DOHH2 (cell line): ENCODE results near the gene TMCO4.

Experiments used
- H3F3A ChIP-seq: fragments of 200-600 bp; sonication (generic), shearing (Covaris generic); 2 replicates; pipeline ENCODE4 v1.6.0; 2016; ENCODE audit warnings: antibody characterized with exemption, mild to moderate bottlenecking; ENCODE audit not compliant: control insufficient read depth, insufficient read depth
- H3K27ac ChIP-seq: fragments of 200-600 bp; sonication (generic); 2 replicates; pipeline ENCODE4 v1.5.1; 2014; ENCODE audit warnings: low read depth, mild to moderate bottlenecking, low read length, moderate library complexity
- H3K27me3 ChIP-seq: fragments of 200-600 bp; sonication (generic); 2 replicates; pipeline ENCODE4 v1.6.1; 2014; ENCODE audit warnings: mild to moderate bottlenecking, low read length, mixed read lengths; ENCODE audit not compliant: control insufficient read depth
- H3K36me3 ChIP-seq: fragments of 200-600 bp; sonication (generic); 2 replicates; pipeline ENCODE4 v1.6.1; 2014; ENCODE audit warnings: mild to moderate bottlenecking, low read length, moderate library complexity, mixed read lengths; ENCODE audit not compliant: control insufficient read depth
- H3K4me1 ChIP-seq: fragments of 200-600 bp; sonication (generic); 2 replicates; pipeline ENCODE4 v1.6.1; 2014; ENCODE audit warnings: mild to moderate bottlenecking, low read length, mixed read lengths; ENCODE audit not compliant: control insufficient read depth
- H3K4me2 ChIP-seq: fragments of 200-600 bp; sonication (generic); 2 replicates; pipeline ENCODE4 v1.6.0; 2014; ENCODE audit warnings: mild to moderate bottlenecking, low read length, moderate library complexity
- H3K4me3 ChIP-seq: fragments of 200-600 bp; sonication (generic); 2 replicates; pipeline ENCODE4 v1.5.1; 2014; ENCODE audit warnings: mild to moderate bottlenecking, low read length, mixed read lengths
- H3K79me2 ChIP-seq: fragments of 200-600 bp; sonication (generic); 2 replicates; pipeline ENCODE4 v1.6.1; 2014; ENCODE audit warnings: mild to moderate bottlenecking, low read length, mixed read lengths; ENCODE audit not compliant: control insufficient read depth
- H3K9me2 ChIP-seq: fragments of 200-600 bp; sonication (generic); replicated peaks from 2 replicates; pipeline ENCODE4 v1.6.1; 2014; ENCODE audit warnings: mild to moderate bottlenecking, low read length, mixed read lengths; ENCODE audit not compliant: control insufficient read depth
- H3K9me3 ChIP-seq: fragments of 200-600 bp; sonication (generic); 2 replicates; pipeline ENCODE4 v1.6.1; 2014; ENCODE audit warnings: antibody characterized with exemption, low read length, mixed read lengths; ENCODE audit not compliant: control insufficient read depth, insufficient read depth
- H4K20me1 ChIP-seq: fragments of 200-600 bp; sonication (generic); 2 replicates; pipeline ENCODE4 v1.6.0; 2014; ENCODE audit warnings: low read depth, mild to moderate bottlenecking, antibody characterized with exemption, low read length, moderate library complexity; ENCODE audit not compliant: control insufficient read depth, insufficient read depth
- CTCF ChIP-seq: fragments of 200-600 bp; sonication (generic); IDR thresholded peaks from one replicate; pipeline ENCODE4 v1.5.1; 2014; ENCODE audit warnings: antibody characterized with exemption, mild to moderate bottlenecking, low read depth, low read length; ENCODE audit not compliant: poor library complexity, severe bottlenecking
- EZH2phosphoT487 ChIP-seq: fragments of 200-600 bp; sonication (generic); IDR thresholded peaks from 2 replicates; pipeline ENCODE4 v1.6.1; 2017; ENCODE audit warnings: borderline replicate concordance, mild to moderate bottlenecking, antibody characterized with exemption, low read length, moderate library complexity, mixed read lengths

TMCO4 gene

DNA sequence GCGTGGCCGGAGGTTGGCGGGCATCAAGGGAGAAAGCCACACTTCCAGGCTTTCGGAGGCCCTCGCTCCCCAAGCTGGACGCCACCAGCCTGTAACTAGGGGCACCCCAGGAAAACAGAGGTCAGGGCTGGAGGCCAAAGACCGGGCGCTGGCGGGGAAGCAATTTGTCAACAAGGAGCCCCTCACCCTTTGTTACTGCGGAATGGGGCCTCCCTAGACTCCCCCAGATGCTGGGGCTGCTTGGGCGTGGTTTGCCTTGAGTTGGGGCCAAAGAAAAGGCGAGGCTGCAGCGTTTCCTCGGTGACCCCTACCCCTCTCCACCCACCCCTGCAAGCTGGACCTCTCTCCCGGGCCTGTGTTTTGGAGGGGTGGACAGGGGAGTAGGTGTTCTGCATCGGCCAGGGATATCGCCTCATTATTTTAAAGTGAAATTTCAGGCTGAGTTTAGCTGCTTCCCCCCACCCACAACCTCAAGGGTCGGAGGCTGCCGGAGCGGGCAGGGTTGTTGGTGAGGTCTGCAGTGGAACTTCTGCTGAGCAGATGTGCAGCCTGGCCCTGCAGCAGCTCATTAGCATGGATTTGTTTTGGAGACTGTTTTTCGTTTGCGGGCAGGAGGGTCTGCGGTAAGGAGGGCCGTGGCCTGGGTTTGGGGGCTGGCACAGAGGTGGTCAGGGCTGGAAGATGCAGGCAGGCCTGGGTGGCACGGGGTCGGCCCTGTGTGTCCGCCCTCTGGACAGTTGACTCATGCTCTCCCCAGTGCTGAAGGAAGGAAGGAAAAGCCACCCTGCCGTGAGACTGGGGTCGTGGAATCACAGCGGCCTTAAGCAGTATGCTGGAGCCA, 154.1 kb downstream of the TMCO4 start:
- Histone ChIP-seq H3K9me2 (no peaks in the 10 kb centered on the region), H3K79me2 (no peaks in the 10 kb centered on the region), H3F3A (no peaks in the 10 kb centered on the region), H3K36me3 (no peaks in the 10 kb centered on the region), H3K4me3 (no peak overlapping the region), H4K20me1 (no peaks in the 10 kb centered on the region), H3K9me3 (no peaks in the 10 kb centered on the region), H3K27me3 (peaks cover 56% of the 10 kb centered on the region), H3K27ac (no peak overlapping the region), H3K4me2 (no peak overlapping the region), H3K4me1 (peaks cover 3% of the 10 kb centered on the region; the same call in 1 of the 2 replicates)
- TF ChIP-seq EZH2phosphoT487 (no peak), CTCF (no peak)

GRCh38 chr1:19644681-19645410, 154.9 kb downstream of the TMCO4 start:
- Histone ChIP-seq H3K9me2 (no peaks in the 10 kb centered on the region), H3K4me3 (peak overlapping the region; percentile 35), H3K36me3 (no peaks in the 10 kb centered on the region), H3K27me3 (peaks cover 59% of the 10 kb centered on the region), H3K4me2 (peak overlapping the region; percentile 58), H3K79me2 (no peaks in the 10 kb centered on the region), H3K27ac (no peak overlapping the region), H3F3A (no peaks in the 10 kb centered on the region), H4K20me1 (no peaks in the 10 kb centered on the region), H3K4me1 (peaks cover 3% of the 10 kb centered on the region; the same call in 1 of the 2 replicates), H3K9me3 (no peaks in the 10 kb centered on the region)
- TF ChIP-seq EZH2phosphoT487 (peak; percentile 98), CTCF (no peak)

DNA sequence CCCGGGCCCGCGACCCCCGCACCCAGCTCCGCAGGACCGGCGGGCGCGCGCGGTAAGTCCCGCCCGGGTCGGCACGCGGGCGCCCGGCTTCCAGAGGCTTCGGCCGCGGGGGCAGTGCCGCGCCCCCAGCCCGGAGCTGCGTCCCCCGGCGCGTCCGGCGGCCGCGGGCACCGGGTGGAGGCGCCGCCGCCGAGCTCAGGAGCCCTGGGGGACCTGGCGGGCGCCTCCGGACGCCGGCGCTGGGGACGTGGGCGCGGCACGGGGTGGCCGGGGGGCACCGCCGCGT, 155.4 kb downstream of the TMCO4 start:
- H3K9me2 ChIP-seq = no peaks in the 10 kb centered on the region
- H3K4me1 ChIP-seq = peaks cover 3% of the 10 kb centered on the region; the same call in 1 of the 2 replicates
- no peaks in the 10 kb centered on the region for H3K79me2 ChIP-seq
- H3K4me2 ChIP-seq = peak overlapping the region; percentile 58; the same call in 1 of the 2 replicates
- H3K4me3 ChIP-seq = peak overlapping the region; percentile 35
- H3K27me3 ChIP-seq = peaks cover 59% of the 10 kb centered on the region
- no peaks in the 10 kb centered on the region for H4K20me1 ChIP-seq
- H3F3A ChIP-seq = no peaks in the 10 kb centered on the region
- TF ChIP-seq CTCF (no peak), EZH2phosphoT487 (no peak)
- no peaks in the 10 kb centered on the region for H3K36me3 ChIP-seq
- no peaks in the 10 kb centered on the region for H3K9me3 ChIP-seq
- H3K27ac ChIP-seq = no peak overlapping the region
